Type B pancreatic cell (in vitro differentiated cells): ENCODE results near the gene VENTX. TPM values are rescaled to one million over a fixed set of nuclear protein-coding genes. Genes with fewer than 3 reads are reported as not detected.

Source experiments
- DNase-seq: peaks from one replicate; pipeline ENCODE4 v3.0.0; 2021; ENCODE audit warnings: mixed read lengths; ENCODE audit not compliant: unreplicated experiment; ENCODE audit errors: extremely low spot score
- H3K27ac Mint-ChIP-seq: 2 replicates; pipeline ENCODE4 v1.8.0; 2021; ENCODE audit warnings: mild to moderate bottlenecking, mixed read lengths
- H3K27me3 Mint-ChIP-seq: 2 replicates; pipeline ENCODE4 v1.8.0; 2021; ENCODE audit warnings: mixed read lengths
- H3K36me3 Mint-ChIP-seq: 2 replicates; pipeline ENCODE4 v1.8.0; 2021; ENCODE audit warnings: mixed read lengths
- H3K4me1 Mint-ChIP-seq: one replicate; pipeline ENCODE4 v1.8.0; 2021; ENCODE audit warnings: mixed read lengths; ENCODE audit not compliant: unreplicated experiment
- H3K4me3 Mint-ChIP-seq: 2 replicates; pipeline ENCODE4 v1.8.0; 2021; ENCODE audit warnings: mild to moderate bottlenecking, mixed read lengths
- H3K9me3 Mint-ChIP-seq: 2 replicates; pipeline ENCODE4 v1.8.0; 2021; ENCODE audit warnings: mixed read lengths
- total RNA-seq: library from RNA; stranded (reverse); gene quantifications from 2 replicates; pipeline ENCODE4 v1.2.1, GENCODE V29; 2021; ENCODE audit warnings: low replicate concordance
- TF ChIP-seq, protein P1 (sequence below): fragments of 200-600 bp; sonication (generic); conservative IDR thresholded peaks from 2 replicates; pipeline ENCODE4 v1.5.0; 2021; ENCODE audit warnings: antibody characterized with exemption, mild to moderate bottlenecking

The VENTX gene
- total RNA-seq, 1 donor from 2014 or later, result not detected

DNA sequence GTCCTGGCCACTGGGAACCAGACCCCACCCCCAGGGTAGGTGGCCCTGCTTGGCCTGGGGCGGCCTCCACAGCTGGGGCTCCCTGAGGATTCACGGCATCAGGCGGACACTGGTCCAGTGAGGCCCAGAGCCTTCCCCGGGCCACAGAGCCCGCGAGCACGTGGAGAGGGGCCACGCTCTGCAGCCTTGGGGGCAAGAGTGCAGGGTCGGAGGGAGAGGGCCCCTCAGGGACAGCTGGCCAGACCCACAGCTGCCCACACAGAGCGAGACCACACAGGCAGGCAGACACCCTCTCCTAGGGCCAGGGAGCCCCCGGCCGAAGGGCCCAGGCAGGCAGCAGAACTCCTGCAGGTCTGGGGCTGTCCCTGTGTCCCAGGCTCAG is 10.7 kb downstream of the VENTX start:
- H3K27ac Mint-ChIP-seq, result no peak overlapping the region
- no peaks in the 10 kb centered on the region for H3K36me3 Mint-ChIP-seq
- H3K9me3 Mint-ChIP-seq, result no peaks in the 10 kb centered on the region
- peaks cover 15% of the 10 kb centered on the region for H3K27me3 Mint-ChIP-seq
- peaks cover 4% of the 10 kb centered on the region for H3K4me1 Mint-ChIP-seq
- no peak for DNase-seq
- no peak overlapping the region for H3K4me3 Mint-ChIP-seq
- TF ChIP-seq, protein P1, sequence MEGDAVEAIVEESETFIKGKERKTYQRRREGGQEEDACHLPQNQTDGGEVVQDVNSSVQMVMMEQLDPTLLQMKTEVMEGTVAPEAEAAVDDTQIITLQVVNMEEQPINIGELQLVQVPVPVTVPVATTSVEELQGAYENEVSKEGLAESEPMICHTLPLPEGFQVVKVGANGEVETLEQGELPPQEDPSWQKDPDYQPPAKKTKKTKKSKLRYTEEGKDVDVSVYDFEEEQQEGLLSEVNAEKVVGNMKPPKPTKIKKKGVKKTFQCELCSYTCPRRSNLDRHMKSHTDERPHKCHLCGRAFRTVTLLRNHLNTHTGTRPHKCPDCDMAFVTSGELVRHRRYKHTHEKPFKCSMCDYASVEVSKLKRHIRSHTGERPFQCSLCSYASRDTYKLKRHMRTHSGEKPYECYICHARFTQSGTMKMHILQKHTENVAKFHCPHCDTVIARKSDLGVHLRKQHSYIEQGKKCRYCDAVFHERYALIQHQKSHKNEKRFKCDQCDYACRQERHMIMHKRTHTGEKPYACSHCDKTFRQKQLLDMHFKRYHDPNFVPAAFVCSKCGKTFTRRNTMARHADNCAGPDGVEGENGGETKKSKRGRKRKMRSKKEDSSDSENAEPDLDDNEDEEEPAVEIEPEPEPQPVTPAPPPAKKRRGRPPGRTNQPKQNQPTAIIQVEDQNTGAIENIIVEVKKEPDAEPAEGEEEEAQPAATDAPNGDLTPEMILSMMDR, result no peak

DNA sequence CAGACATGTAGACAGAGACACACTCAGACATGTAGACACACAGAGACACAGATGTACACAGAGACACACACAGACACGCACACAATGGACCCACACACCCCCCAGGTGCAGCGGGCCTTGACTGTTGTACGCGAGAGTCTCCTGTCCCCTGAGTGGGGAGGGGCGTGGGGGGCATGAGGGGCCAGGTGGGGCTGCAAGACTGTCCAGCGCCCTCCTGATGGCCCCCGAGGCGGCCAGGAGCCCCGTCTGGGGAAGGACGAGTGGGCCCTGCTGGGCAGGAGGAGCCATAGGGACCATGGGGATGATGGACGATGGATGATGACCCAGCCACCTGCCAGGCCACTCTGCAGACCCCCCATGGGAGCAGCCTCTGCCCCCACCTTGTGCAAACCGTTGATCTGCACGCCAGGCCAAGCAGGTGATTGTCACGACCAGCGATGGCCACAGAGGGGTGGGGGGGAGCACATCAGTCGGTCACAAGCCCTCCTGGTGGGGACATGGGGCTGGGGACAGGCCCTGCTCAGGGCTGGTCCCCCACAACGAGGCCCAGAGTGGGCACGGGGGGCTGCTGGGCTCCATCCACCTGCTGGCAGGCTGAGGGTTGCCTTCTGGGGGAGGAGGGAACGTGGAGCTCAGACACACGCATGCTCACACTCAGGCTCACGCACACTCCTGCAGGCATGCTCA is 11.6 kb downstream of the VENTX start:
- no peaks in the 10 kb centered on the region for H3K9me3 Mint-ChIP-seq
- peaks cover 4% of the 10 kb centered on the region for H3K4me1 Mint-ChIP-seq
- peaks cover 15% of the 10 kb centered on the region for H3K27me3 Mint-ChIP-seq
- DNase-seq, result no peak
- H3K4me3 Mint-ChIP-seq, result no peak overlapping the region
- H3K27ac Mint-ChIP-seq, result no peak overlapping the region
- no peaks in the 10 kb centered on the region for H3K36me3 Mint-ChIP-seq
- TF ChIP-seq, protein P1, result peak; percentile 20

DNA sequence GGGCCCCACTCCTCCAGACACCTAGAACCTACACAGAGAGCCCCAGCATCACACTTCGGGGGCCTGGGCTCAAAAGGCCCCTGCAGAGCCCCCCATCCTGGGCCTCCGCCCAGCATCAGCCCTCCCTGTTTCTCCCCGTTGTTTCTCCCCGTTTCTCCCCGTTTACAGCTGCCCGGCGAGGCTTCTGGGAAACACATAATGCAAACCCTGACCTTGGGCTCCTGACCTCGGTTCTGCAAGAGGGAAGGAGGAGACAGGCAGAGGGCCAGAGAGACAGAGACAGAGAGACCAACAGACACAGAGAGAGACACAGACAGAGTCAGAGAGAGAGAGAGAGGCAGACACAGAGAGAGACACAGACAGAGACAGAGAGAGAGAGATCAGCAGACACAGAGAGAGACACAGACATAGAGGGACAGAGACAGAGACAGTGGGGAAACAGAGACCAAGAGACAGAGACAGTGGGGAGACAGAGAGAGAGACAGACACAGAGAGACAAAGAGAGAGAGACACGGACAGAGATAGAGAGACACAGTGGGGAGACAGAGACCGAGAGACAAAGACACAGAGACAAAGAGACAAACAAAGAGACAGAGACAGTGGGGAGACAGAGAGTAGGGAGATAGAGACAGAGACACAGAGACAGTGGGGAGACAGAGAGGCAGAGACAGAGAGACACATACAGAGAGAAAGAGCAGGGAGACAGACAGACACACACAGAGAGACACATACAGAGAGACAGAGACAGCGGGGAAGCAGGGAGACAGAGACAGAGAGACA is 12.5 kb downstream of the VENTX start:
- Mint-ChIP-seq H3K27ac (no peak overlapping the region), H3K4me3 (no peak overlapping the region), H3K36me3 (no peaks in the 10 kb centered on the region), H3K9me3 (no peaks in the 10 kb centered on the region), H3K4me1 (peaks cover 4% of the 10 kb centered on the region), H3K27me3 (peaks cover 18% of the 10 kb centered on the region)
- no peak for DNase-seq
- TF ChIP-seq, protein P1, result no peak

DNA sequence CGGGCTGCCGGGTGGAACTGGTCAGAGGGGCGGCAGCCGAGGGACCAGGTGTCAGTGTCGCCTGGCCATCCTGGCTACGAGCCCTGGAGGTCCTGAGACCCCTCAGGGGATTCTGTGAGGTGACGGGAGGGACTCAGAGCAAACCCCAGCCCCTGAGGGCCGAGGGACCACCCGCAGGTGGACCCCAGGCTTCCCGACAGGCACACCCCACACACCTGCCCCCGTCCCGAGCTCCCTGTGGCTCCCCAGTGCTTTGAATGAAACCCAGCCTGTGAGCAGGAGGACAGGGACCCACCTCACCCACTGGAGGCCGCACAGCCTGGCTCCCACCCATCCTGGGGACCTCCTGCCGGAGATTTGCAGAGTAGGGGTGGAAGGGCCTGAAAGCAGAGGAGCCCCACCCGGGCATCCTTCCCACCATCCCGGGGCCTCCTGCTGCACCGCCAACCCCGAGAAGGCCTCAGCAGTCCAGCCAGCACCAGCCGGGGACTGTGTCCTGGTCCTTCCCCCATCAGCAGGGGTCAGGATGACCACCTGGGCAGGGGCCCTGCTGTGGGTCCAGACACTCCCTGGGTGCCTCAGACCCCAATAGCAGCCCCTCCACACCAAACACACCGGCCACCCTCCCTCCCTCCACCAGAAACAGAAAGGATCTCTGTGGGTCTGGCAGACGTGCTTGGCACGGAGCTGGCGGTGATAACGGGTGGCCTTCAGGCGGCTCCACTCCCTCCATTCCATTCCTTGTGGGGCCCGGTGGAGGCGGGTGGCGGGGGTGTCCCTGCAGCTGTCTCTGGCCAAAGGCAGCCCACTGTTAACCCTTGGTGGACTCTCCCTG is 13.9 kb downstream of the VENTX start:
- Mint-ChIP-seq H3K27me3 (peaks cover 14% of the 10 kb centered on the region), H3K4me3 (no peak overlapping the region), H3K9me3 (no peaks in the 10 kb centered on the region), H3K36me3 (no peaks in the 10 kb centered on the region), H3K4me1 (no peaks in the 10 kb centered on the region), H3K27ac (no peak overlapping the region)
- TF ChIP-seq, protein P1, result no peak
- no peak for DNase-seq

DNA sequence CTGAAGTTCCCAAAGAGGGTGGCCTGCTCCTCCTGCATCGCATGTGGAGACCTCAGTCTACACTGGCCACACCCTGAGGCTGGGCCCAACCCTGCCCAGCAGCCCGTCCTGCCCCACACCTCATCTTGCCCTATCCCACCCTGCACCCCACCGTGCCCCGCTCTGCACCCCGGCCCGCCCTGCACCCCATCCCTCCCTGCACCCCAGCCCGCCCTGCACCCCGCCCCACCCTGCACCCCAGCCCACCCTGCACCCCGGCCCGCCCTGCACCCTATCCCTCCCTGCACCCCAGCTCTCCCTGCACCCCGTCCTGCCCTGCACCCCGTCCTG is 14.5 kb downstream of the VENTX start:
- no peak for DNase-seq
- H3K4me1 Mint-ChIP-seq, result no peaks in the 10 kb centered on the region
- peaks cover 14% of the 10 kb centered on the region for H3K27me3 Mint-ChIP-seq
- no peak overlapping the region for H3K4me3 Mint-ChIP-seq
- H3K36me3 Mint-ChIP-seq, result no peaks in the 10 kb centered on the region
- H3K27ac Mint-ChIP-seq, result no peak overlapping the region
- TF ChIP-seq, protein P1, result no peak
- H3K9me3 Mint-ChIP-seq, result no peaks in the 10 kb centered on the region
